Breast epithelium (tissue), 3 donors: ENCODE results near the gene U2SURP.

Experiments
- POLR2A ChIP-seq: fragments of 450-650 bp; IDR thresholded peaks from one replicate; pipeline ENCODE4 v1.6.1; 2016; ENCODE audit warnings: antibody characterized with exemption, mild to moderate bottlenecking, moderate library complexity
- POLR2AphosphoS5 ChIP-seq, 3 donors: sonication (generic); formaldehyde crosslinking; IDR thresholded peaks; one replicate each; pipeline ENCODE4 v1.6.1; 2017; ENCODE audit warnings: antibody characterized with exemption in 3 of 3
- TF ChIP-seq, protein P1 (sequence below), 3 donors: fragments of 450-650 bp; IDR thresholded peaks; one replicate each; pipeline ENCODE4 v1.5.1; 2016 to 2017; ENCODE audit warnings: antibody characterized with exemption in 3 of 3, mild to moderate bottlenecking in 3 of 3, moderate library complexity in 3 of 3

DNA sequence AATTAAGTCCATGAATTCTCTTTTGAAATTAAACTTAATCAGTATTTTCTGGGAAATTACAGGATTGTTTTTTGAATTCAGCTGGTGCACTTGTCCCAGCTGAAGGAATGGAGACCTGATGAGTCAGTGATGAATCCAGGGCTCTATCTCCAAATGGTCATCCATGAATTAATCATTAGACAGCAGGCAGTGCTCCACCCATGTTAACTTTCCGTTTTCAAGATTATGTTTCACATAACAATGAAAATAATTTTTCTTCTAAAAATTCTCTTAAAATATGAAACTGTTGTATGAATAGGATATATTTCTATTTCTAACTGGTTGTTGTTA is 24.0 kb upstream of the U2SURP start:
- TF ChIP-seq, protein P1, sequence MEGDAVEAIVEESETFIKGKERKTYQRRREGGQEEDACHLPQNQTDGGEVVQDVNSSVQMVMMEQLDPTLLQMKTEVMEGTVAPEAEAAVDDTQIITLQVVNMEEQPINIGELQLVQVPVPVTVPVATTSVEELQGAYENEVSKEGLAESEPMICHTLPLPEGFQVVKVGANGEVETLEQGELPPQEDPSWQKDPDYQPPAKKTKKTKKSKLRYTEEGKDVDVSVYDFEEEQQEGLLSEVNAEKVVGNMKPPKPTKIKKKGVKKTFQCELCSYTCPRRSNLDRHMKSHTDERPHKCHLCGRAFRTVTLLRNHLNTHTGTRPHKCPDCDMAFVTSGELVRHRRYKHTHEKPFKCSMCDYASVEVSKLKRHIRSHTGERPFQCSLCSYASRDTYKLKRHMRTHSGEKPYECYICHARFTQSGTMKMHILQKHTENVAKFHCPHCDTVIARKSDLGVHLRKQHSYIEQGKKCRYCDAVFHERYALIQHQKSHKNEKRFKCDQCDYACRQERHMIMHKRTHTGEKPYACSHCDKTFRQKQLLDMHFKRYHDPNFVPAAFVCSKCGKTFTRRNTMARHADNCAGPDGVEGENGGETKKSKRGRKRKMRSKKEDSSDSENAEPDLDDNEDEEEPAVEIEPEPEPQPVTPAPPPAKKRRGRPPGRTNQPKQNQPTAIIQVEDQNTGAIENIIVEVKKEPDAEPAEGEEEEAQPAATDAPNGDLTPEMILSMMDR (IDR thresholded peaks at IDR 0.05): no peak
- TF ChIP-seq POLR2A: no peak
- TF ChIP-seq POLR2AphosphoS5 (IDR thresholded peaks at IDR 0.05): no peak
